Measurements from ENCODE around the gene TELO2.

TELO2 gene

GRCh38 chr16:1451702-1452392 is 41.3 kb upstream of the TELO2 start:
- no peak for DNase-seq (ENCODE audit: low read depth)
- TF ChIP-seq, protein P1, sequence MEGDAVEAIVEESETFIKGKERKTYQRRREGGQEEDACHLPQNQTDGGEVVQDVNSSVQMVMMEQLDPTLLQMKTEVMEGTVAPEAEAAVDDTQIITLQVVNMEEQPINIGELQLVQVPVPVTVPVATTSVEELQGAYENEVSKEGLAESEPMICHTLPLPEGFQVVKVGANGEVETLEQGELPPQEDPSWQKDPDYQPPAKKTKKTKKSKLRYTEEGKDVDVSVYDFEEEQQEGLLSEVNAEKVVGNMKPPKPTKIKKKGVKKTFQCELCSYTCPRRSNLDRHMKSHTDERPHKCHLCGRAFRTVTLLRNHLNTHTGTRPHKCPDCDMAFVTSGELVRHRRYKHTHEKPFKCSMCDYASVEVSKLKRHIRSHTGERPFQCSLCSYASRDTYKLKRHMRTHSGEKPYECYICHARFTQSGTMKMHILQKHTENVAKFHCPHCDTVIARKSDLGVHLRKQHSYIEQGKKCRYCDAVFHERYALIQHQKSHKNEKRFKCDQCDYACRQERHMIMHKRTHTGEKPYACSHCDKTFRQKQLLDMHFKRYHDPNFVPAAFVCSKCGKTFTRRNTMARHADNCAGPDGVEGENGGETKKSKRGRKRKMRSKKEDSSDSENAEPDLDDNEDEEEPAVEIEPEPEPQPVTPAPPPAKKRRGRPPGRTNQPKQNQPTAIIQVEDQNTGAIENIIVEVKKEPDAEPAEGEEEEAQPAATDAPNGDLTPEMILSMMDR (conservative IDR thresholded peaks at IDR 0.05; ENCODE audit: low read depth, low read length), result no peak
- H3K4me3 ChIP-seq (ENCODE audit: low read length), result no peak overlapping the region

GRCh38 chr16:1452530-1452929 is 40.6 kb upstream of the TELO2 start:
- H3K4me3 ChIP-seq (ENCODE audit: low read length), result no peak overlapping the region
- TF ChIP-seq, protein P1 (conservative IDR thresholded peaks at IDR 0.05; ENCODE audit: low read depth, low read length), result no peak
- DNase-seq (ENCODE audit: low read depth), result no peak

DNA sequence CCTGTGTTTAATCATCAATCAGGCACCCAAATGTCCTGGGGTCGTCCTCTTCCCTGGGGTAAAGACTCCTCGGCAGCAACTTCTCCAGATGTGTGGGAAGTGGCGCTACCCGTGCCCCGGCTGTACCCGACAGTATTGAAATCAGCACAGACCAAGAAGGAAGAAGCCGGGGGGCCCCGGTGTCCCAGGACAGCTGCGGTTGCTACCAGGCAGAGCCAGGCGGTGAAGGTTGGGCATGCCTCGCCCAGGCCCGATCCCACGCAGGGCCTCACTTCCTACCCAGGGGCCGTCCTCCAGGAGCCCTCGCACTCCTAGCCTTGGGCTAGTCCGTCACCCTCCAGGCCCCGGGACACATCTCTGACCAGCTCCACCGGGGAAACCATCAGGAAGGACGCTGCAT is 39.8 kb upstream of the TELO2 start:
- no peak overlapping the region for H3K4me3 ChIP-seq (ENCODE audit: low read length)
- TF ChIP-seq, protein P1 (conservative IDR thresholded peaks at IDR 0.05; ENCODE audit: low read depth, low read length), result no peak
- DNase-seq (ENCODE audit: low read depth), result no peak

DNA sequence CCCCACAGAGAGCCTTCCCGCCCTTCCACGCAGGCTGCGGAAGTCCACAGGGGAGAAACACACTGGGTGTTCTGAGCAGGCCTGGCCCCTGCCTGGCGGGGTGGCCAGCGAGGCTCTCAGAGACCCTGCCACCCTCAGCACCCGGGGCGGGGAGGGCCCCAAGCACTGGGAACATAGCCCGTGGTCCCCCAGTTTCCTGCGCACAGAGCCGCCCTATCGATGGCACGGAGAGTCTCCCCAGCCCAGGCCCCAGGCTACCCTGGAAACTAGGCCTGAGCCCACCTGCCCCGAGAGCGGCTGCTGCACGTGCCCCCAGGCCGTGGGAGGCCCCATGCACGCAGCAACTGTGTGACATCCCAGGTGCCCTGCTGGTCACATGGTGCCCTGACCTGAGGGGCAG is 38.6 kb upstream of the TELO2 start:
- no peak for DNase-seq (ENCODE audit: low read depth)
- H3K4me3 ChIP-seq (ENCODE audit: low read length), result no peak overlapping the region
- TF ChIP-seq, protein P1 (conservative IDR thresholded peaks at IDR 0.05; ENCODE audit: low read depth, low read length), result no peak

GRCh38 chr16:1455190-1456171 is 37.7 kb upstream of the TELO2 start:
- DNase-seq (ENCODE audit: low read depth), result no peak
- TF ChIP-seq, protein P1 (conservative IDR thresholded peaks at IDR 0.05; ENCODE audit: low read depth, low read length), result no peak

DNA sequence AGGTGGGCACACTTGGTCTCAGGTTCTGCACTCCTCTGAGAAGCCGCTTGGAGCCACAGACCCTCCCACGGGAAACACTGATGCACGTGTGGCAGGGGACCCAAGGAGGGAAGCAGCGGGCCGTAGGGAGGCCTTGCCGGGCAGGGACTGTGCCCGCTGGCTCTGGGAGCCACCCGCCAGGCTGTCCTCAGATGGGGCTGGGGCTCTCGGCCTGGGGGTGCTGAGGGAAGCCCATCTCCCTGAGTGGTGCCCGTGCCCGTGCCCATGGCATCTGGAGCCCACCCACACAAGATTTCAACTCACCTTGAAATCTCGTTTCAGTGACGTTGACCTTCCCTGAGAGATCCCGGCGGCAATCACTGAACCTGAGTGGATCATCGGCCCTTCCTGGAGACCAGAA is 36.2 kb upstream of the TELO2 start:
- TF ChIP-seq, protein P1 (conservative IDR thresholded peaks at IDR 0.05; ENCODE audit: low read depth, low read length), result no peak
- no peak for DNase-seq (ENCODE audit: low read depth)
- H3K4me3 ChIP-seq (ENCODE audit: low read length), result no peak overlapping the region

More at GRCh38 chr16:1455190-1456171, 37.7 kb upstream of the TELO2 start:
- no peak overlapping the region for H3K4me3 ChIP-seq (ENCODE audit: low read length)
